ENCODE results near the gene CDX1.
A peak's percentile ranks its signal among the peaks of the same experiment; 100 is the strongest.

Gene CDX1

DNA sequence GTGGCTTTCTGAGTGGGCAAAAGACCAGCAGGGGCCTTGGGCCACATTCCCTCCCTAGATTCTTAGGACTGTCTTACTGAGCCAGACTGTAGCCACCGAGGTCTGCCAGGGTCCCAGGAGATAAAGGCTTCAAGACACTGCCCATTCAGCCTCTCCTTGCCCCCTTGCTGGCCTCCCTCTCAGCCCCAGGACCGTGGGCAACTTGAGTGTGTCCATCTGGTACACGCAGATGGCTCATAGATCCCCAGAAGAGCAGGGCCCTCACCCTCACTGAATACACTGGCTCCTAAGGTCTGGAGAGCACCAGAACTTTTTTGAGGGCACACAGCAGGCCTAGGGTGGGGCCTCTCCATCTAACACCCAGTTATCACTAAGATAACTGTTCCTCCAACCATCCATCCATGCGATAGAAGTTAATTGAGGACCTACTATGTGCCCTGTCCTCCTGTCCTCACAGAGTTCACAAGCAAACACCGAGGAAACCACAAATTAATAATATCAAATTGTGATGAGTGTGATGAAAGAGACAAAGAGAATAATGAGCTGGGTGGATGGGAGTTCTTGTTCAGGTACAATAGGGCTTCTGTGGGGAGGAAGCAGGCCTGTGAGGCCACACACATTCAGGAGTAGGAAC is 6.0 kb upstream of the CDX1 start:
- H3K27ac ChIP-seq: no peak overlapping the region
- no peaks in the 10 kb centered on the region for H3K9me3 ChIP-seq (ENCODE audit: severe bottlenecking)
- TF ChIP-seq, protein P1, sequence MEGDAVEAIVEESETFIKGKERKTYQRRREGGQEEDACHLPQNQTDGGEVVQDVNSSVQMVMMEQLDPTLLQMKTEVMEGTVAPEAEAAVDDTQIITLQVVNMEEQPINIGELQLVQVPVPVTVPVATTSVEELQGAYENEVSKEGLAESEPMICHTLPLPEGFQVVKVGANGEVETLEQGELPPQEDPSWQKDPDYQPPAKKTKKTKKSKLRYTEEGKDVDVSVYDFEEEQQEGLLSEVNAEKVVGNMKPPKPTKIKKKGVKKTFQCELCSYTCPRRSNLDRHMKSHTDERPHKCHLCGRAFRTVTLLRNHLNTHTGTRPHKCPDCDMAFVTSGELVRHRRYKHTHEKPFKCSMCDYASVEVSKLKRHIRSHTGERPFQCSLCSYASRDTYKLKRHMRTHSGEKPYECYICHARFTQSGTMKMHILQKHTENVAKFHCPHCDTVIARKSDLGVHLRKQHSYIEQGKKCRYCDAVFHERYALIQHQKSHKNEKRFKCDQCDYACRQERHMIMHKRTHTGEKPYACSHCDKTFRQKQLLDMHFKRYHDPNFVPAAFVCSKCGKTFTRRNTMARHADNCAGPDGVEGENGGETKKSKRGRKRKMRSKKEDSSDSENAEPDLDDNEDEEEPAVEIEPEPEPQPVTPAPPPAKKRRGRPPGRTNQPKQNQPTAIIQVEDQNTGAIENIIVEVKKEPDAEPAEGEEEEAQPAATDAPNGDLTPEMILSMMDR (IDR thresholded peaks at IDR 0.05; ENCODE audit: low read depth, low read length): no peak
- H3K36me3 ChIP-seq: no peaks in the 10 kb centered on the region
- H3K27me3 ChIP-seq (ENCODE audit: insufficient read depth, low read depth, severe bottlenecking): no peaks in the 10 kb centered on the region
- DNase-seq: no peak
- no peak overlapping the region for H3K4me3 ChIP-seq (ENCODE audit: low read depth, low read length)

DNA sequence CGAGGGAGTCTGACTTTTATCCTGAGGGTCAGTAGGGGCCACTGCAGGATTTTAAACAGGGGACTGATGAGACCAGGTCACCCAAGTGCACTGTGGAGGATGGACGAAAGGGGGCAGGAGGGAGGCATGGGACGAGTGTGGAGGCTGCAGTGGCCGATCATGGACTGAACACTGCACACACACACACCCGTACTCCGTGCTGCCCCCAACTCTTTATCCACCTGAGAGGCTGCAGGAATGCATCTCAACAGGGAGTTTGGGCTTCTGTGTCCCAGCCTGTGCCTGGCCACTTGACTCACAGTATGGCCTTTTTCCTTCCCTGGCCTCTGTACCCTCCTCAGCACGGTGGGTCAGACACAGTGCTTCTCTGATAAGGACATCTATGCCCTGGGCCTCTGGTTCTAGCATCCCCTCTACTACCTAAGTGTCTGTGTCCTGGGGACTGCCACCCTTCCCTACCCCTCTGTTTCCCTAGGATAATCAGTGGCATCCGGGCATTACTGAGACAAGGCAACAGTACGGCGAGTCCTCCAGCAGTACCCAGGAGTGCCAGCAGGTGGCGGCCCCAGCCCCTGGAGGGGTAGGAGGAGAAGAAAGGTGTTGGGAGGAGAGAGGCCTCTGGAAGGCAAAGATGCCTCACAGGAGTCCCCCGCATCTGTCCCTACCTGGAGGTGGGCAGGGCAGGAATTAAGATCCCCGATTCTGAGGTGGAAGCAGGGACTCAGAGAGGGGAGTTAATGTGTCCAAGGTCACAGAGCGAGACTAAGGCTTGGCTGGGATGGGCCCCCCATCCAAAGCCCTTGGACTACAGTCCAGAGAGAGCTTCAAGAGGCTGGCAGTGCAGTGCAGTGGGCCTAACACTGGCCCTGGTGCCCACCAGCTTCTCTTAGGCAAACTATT is 5.1 kb upstream of the CDX1 start:
- Histone ChIP-seq H3K9me3 (ENCODE audit: severe bottlenecking) (no peaks in the 10 kb centered on the region), H3K27me3 (ENCODE audit: insufficient read depth, low read depth, severe bottlenecking) (no peaks in the 10 kb centered on the region), H3K27ac (peak overlapping the region; percentile 54), H3K36me3 (no peaks in the 10 kb centered on the region), H3K4me3 (ENCODE audit: low read depth, low read length) (peak overlapping the region; percentile 36)
- peak; percentile 92 for DNase-seq
- TF ChIP-seq, protein P1 (IDR thresholded peaks at IDR 0.05; ENCODE audit: low read depth, low read length): peak; percentile 94

DNA sequence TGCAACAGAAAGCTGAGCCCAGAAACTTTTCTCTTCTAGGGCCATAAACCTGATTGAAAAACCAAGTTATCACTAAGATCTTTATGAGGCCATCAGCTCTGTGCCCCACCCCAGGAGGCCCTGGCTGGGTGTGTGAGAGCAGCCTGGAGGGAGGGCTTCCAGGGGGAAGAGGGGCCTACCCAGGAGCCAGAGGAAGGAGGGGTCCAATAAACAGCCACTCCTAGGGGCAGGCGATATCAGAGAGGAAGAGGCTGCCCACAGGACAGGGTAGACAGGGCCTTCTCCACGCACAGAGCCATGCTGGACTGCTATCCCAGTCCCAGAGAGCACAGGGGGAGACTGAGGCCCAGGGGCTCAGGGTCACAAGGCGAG is 4.5 kb upstream of the CDX1 start:
- Histone ChIP-seq H3K36me3 (no peaks in the 10 kb centered on the region), H3K27me3 (ENCODE audit: insufficient read depth, low read depth, severe bottlenecking) (no peaks in the 10 kb centered on the region), H3K27ac (no peak overlapping the region), H3K4me3 (ENCODE audit: low read depth, low read length) (no peak overlapping the region), H3K9me3 (ENCODE audit: severe bottlenecking) (no peaks in the 10 kb centered on the region)
- TF ChIP-seq, protein P1 (IDR thresholded peaks at IDR 0.05; ENCODE audit: low read depth, low read length): no peak
- no peak for DNase-seq

DNA sequence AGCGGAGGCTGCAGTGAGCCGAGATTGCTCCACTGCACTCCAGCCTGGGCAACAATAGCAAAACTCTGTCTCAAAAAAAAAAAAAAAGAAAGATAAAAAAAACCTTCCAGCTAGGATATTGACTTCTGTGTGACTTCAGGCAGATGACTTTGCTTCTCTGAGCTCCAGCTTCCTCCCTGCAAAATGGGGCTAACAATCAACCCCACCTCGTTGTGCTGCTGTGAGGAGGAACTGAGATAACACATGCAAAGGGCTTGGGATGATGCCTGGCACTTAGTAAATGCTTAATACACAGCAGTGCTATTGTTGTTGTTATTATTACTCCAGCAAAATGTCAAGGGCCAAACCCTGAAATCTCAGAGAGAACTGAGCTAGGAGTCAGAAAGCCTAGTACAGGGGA is 3.5 kb upstream of the CDX1 start:
- TF ChIP-seq, protein P1 (IDR thresholded peaks at IDR 0.05; ENCODE audit: low read depth, low read length): no peak
- Histone ChIP-seq H3K4me3 (ENCODE audit: low read depth, low read length) (no peak overlapping the region), H3K27ac (no peak overlapping the region), H3K27me3 (ENCODE audit: insufficient read depth, low read depth, severe bottlenecking) (no peaks in the 10 kb centered on the region), H3K9me3 (ENCODE audit: severe bottlenecking) (no peaks in the 10 kb centered on the region), H3K36me3 (no peaks in the 10 kb centered on the region)
- DNase-seq: no peak

DNA sequence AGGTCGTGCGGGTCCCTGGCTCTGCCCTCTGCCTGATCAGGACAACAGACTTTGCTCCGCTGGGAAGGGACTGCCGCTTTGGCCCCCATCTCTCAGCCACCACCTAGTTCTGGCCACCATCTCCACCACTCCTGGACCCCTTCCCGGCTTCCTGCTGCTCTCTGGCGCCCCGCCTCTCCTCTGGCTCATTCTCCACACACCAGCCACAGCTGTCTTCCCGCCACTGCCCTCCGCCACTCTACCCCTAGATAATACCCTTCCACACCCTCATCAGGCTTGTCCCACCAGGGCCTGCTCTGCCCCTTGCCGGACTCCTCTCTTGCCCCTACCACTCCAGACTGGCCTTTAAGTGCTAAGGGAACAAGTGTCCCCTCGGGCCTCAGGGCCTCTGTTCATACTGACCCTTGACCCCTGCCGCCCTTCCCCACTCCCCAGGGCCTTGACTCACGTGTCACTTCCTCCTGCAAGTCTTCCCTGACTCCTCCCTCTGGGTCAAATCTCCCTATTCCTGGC is 3.0 kb upstream of the CDX1 start:
- Histone ChIP-seq H3K27me3 (ENCODE audit: insufficient read depth, low read depth, severe bottlenecking) (no peaks in the 10 kb centered on the region), H3K4me3 (ENCODE audit: low read depth, low read length) (no peak overlapping the region), H3K27ac (no peak overlapping the region), H3K36me3 (no peaks in the 10 kb centered on the region), H3K9me3 (ENCODE audit: severe bottlenecking) (no peaks in the 10 kb centered on the region)
- no peak for DNase-seq
- TF ChIP-seq, protein P1 (IDR thresholded peaks at IDR 0.05; ENCODE audit: low read depth, low read length): no peak

Measured in WERI-Rb-1 (cell line).